Natural killer cell (primary cell): ENCODE measurements around the gene MKX. TPM values are rescaled to one million over a fixed set of nuclear protein-coding genes. Genes with fewer than 3 reads are reported as not detected.

Source experiments
- ATAC-seq, 3 donors: fragments of 150-1000 bp in 2 of 3; fragments of 200-7000 bp in 1 of 3; cut with Tn5 transposase; 1 replicate in 1 of 3; 2 replicates in 2 of 3; pipeline ENCODE4 v1.10.0; 2021; ENCODE audit warnings: mild to moderate bottlenecking in 2 of 3, moderate library complexity in 2 of 3
- DNase-seq, 2 donors: peaks; one replicate each; pipeline versions ENCODE4 v3.0.0 to v3.0.0-alpha.2; 2013 to 2021; ENCODE audit warnings: mixed read lengths in 1 of 2
- H3K27ac ChIP-seq: one replicate; pipeline ENCODE4 v1.5.1; 2013; ENCODE audit warnings: mild to moderate bottlenecking, low read length
- H3K27me3 ChIP-seq: one replicate; pipeline ENCODE4 v1.6.1; 2013; ENCODE audit warnings: low read length; ENCODE audit not compliant: control insufficient read depth, insufficient read depth
- H3K36me3 ChIP-seq: one replicate; pipeline ENCODE4 v1.6.1; 2013; ENCODE audit warnings: low read length; ENCODE audit not compliant: control insufficient read depth, insufficient read depth
- H3K4me1 ChIP-seq: one replicate; pipeline ENCODE4 v1.6.1; 2013; ENCODE audit warnings: low read length; ENCODE audit not compliant: control insufficient read depth, insufficient read depth
- H3K4me3 ChIP-seq: one replicate; pipeline ENCODE4 v1.5.1; 2013; ENCODE audit warnings: low read length
- H3K9me3 ChIP-seq: one replicate; pipeline ENCODE4 v1.6.1; 2013; ENCODE audit warnings: low read length; ENCODE audit not compliant: control insufficient read depth, insufficient read depth
- H3K27ac Mint-ChIP-seq, 2 donors: one replicate each; pipeline ENCODE4 v1.8.0; 2022; ENCODE audit warnings: mild to moderate bottlenecking in 2 of 2, mixed read lengths in 2 of 2, moderate library complexity in 1 of 2
- H3K27me3 Mint-ChIP-seq, 2 donors: one replicate each; pipeline ENCODE4 v1.8.0; 2022; ENCODE audit warnings: low read depth in 2 of 2, mixed read lengths in 2 of 2
- H3K36me3 Mint-ChIP-seq: one replicate; pipeline ENCODE4 v1.8.0; 2022; ENCODE audit warnings: mixed read lengths
- H3K4me1 Mint-ChIP-seq, 2 donors: one replicate each; pipeline ENCODE4 v1.8.0; 2022; ENCODE audit warnings: mixed read lengths in 2 of 2
- H3K4me3 Mint-ChIP-seq: one replicate; pipeline ENCODE4 v1.8.0; 2022; ENCODE audit warnings: mild to moderate bottlenecking, moderate library complexity, mixed read lengths
- H3K9me3 Mint-ChIP-seq, 2 donors: one replicate each; pipeline ENCODE4 v1.8.0; 2022; ENCODE audit warnings: mixed read lengths in 2 of 2
- CTCF ChIP-seq: fragments of 200-600 bp; IDR thresholded peaks from one replicate; pipeline ENCODE4 v1.8.0; 2022; ENCODE audit warnings: antibody characterized with exemption
- WGBS: methylation state at CpG from one replicate; pipeline ENCODE4 v1.1.7; 2013; ENCODE audit warnings: missing lambda C conversion rate; ENCODE audit not compliant: insufficient coverage; 5-methylcytosine and 5-hydroxymethylcytosine counted together
- intact Hi-C: fragments of 100-400 bp; cut with micrococcal nuclease; formaldehyde crosslinking; loops from one replicate; pipeline ENCODE4 v1.14.2; 2022
- total RNA-seq, 4 donors: library from RNA; stranded (reverse); fragments of 120-200 nt in 1 of 4; gene quantifications; one replicate each; pipeline versions ENCODE4 v1.2.3 to v1.2.4, GENCODE V29; 2013 to 2022

Gene MKX
- total RNA-seq, 3 donors from 2014 or later (not counting 1 experiment from before 2014, with no cell fraction given) = not detected

GRCh38 chr10:27626890-27627289, 118.7 kb downstream of the MKX start:
- Histone ChIP-seq H3K4me3 (no peak overlapping the region), H3K36me3 (no peaks in the 10 kb centered on the region), H3K9me3 (no peaks in the 10 kb centered on the region), H3K4me1 (no peaks in the 10 kb centered on the region), H3K27ac (no peak overlapping the region), H3K27me3 (no peaks in the 10 kb centered on the region)
- ATAC-seq (no peak), DNase-seq (no peak)
- Mint-ChIP-seq H3K4me3 (no peak overlapping the region), H3K27ac (no peak overlapping the region), H3K9me3 (no peaks in the 10 kb centered on the region), H3K36me3 (no peaks in the 10 kb centered on the region), H3K27me3 (peaks cover 29 to 68% of the 10 kb centered on the region in 2 donors), H3K4me1 (no peaks in the 10 kb centered on the region)
- no peak for TF ChIP-seq CTCF
- intact Hi-C loops = no loop called here
- 95% methylated on average over 4 of the region's 6 CpGs for WGBS

- no peaks in the 10 kb centered on the region for H3K36me3 Mint-ChIP-seq
- 94% methylated on average over 10 of the region's 10 CpGs for WGBS
- H3K27ac Mint-ChIP-seq = no peak overlapping the region
These were observed 120.0 kb downstream of the MKX start for GRCh38 chr10:27625452-27626211.

GRCh38 chr10:27624941-27625340, 120.7 kb downstream of the MKX start:
- H3K36me3 Mint-ChIP-seq = no peaks in the 10 kb centered on the region
- Histone ChIP-seq H3K9me3 (no peaks in the 10 kb centered on the region), H3K4me1 (no peaks in the 10 kb centered on the region), H3K27ac (no peak overlapping the region), H3K4me3 (no peak overlapping the region), H3K36me3 (no peaks in the 10 kb centered on the region), H3K27me3 (no peaks in the 10 kb centered on the region)
- H3K27me3 Mint-ChIP-seq = peaks cover 27 to 65% of the 10 kb centered on the region in 2 donors
- no peak for TF ChIP-seq CTCF
- no peak overlapping the region for H3K4me3 Mint-ChIP-seq
- H3K27ac Mint-ChIP-seq = no peak overlapping the region
- H3K4me1 Mint-ChIP-seq = no peaks in the 10 kb centered on the region
- intact Hi-C loops = no loop called here
- H3K9me3 Mint-ChIP-seq = no peaks in the 10 kb centered on the region
- DNase-seq (no peak), ATAC-seq (no peak)
- WGBS = 86% methylated on average over 9 of the region's 9 CpGs

More at GRCh38 chr10:27625452-27626211, 120.0 kb downstream of the MKX start:
- DNase-seq = no peak
- no peak for ATAC-seq
- Histone ChIP-seq H3K27me3 (no peaks in the 10 kb centered on the region), H3K9me3 (no peaks in the 10 kb centered on the region), H3K4me1 (no peaks in the 10 kb centered on the region), H3K36me3 (no peaks in the 10 kb centered on the region), H3K4me3 (no peak overlapping the region), H3K27ac (no peak overlapping the region)
- no peak for TF ChIP-seq CTCF
- intact Hi-C loops = no loop called here
- H3K4me3 Mint-ChIP-seq = no peak overlapping the region
- H3K9me3 Mint-ChIP-seq = no peaks in the 10 kb centered on the region
- H3K27me3 Mint-ChIP-seq = peaks cover 29 to 71% of the 10 kb centered on the region in 2 donors
- no peaks in the 10 kb centered on the region for H3K4me1 Mint-ChIP-seq

Other genes starting within 250 kb of the MKX start
- 100 to 1,000 TPM; 122 to 132 (median 122) TPM for gene RAB18, start 241.5 kb downstream of the MKX start, total RNA-seq